K562 (cell line): ENCODE measurements around the gene UBE2D2. TPM values are rescaled to one million over a fixed set of nuclear protein-coding genes. Genes with fewer than 3 reads are reported as not detected.

Experiments used
- CC2D1A ChIP-seq: fragments of 450-650 bp; IDR thresholded peaks from 2 replicates; pipeline ENCODE4 v1.6.1; 2017; ENCODE audit warnings: mild to moderate bottlenecking
- CUX1 ChIP-seq: fragments of 200-800 bp; sonication (Bioruptor generic); IDR thresholded peaks from 2 replicates; pipeline ENCODE4 v1.6.1; 2016; ENCODE audit warnings: missing genetic modification characterization, missing compliant biosample characterization
- ETS1 ChIP-seq: conservative IDR thresholded peaks from 2 replicates; pipeline ENCODE4 v1.6.1; 2011; ENCODE audit warnings: low read depth, mild to moderate bottlenecking, low read length; ENCODE audit not compliant: control insufficient read depth
- MCM7 ChIP-seq, 2 experiments: fragments of 450-650 bp; IDR thresholded peaks; 2 replicates each; pipeline ENCODE4 v1.6.1; 2016 to 2018
- PCBP2 ChIP-seq: fragments of 200-400 bp; formaldehyde crosslinking; IDR thresholded peaks from 2 replicates; pipeline ENCODE4 v1.6.1; 2018; ENCODE audit warnings: low read length, low read depth, mild to moderate bottlenecking, moderate library complexity; ENCODE audit not compliant: poor library complexity, severe bottlenecking
- RBM14 ChIP-seq: fragments of 200-400 bp; formaldehyde crosslinking; IDR thresholded peaks from 2 replicates; pipeline ENCODE4 v1.6.1; 2018; ENCODE audit warnings: low read depth, mild to moderate bottlenecking, low read length, moderate library complexity, borderline replicate concordance; ENCODE audit not compliant: insufficient read depth
- REST ChIP-seq, 2 experiments: fragments of 450-650 bp; formaldehyde crosslinking in 1 of 2; IDR thresholded peaks; 2 replicates each; pipeline versions ENCODE4 v1.4.0 to v1.6.1; 2014 to 2020; ENCODE audit warnings: mild to moderate bottlenecking in 2 of 2, borderline replicate concordance in 1 of 2, low read depth in 1 of 2
- SREBF2 ChIP-seq: sonication (generic); formaldehyde crosslinking; IDR thresholded peaks from 2 replicates; pipeline ENCODE4 v1.4.0; 2020; ENCODE audit warnings: mild to moderate bottlenecking, missing genetic modification reagents
- ZNF511 ChIP-seq: sonication (generic); formaldehyde crosslinking; IDR thresholded peaks from 2 replicates; pipeline ENCODE4 v1.8.0; 2022; ENCODE audit warnings: mild to moderate bottlenecking, missing genetic modification reagents
- ZNF584 ChIP-seq: fragments of 200-800 bp; sonication (Bioruptor generic); IDR thresholded peaks from 2 replicates; pipeline ENCODE4 v1.6.1; 2016; ENCODE audit warnings: low read depth, mild to moderate bottlenecking, missing genetic modification characterization, missing compliant biosample characterization
- ZNF717 ChIP-seq: fragments of 250-450 bp; sonication (Bioruptor Pico); IDR thresholded peaks from 2 replicates; pipeline ENCODE4 v1.5.0; 2021
- polyA plus RNA-seq, 8 experiments: library from polyadenylated mRNA; depleted of rRNA in 4 of 8; stranded (reverse) in 5 of 8; unstranded in 3 of 8; fragments of >200 nt; fragmentation: Nextera tagmentation in 2 of 8; fragmentation: Illumina TruSeq in 1 of 8; extraction: Ambion mirVana in 2 of 8; extraction: Trizol in 1 of 8; gene quantifications; 2 replicates each; pipeline versions ENCODE4 v1.2.1 to v1.2.3, GENCODE V29; 2011 to 2014; ENCODE audit warnings: inconsistent platforms in 1 of 8, missing spikeins in 1 of 8
- total RNA-seq, 7 experiments: library from RNA; depleted of rRNA in 6 of 7; stranded (reverse); fragments of >200 nt in 6 of 7; fragmentation: Illumina TruSeq in 2 of 7; extraction: Trizol in 2 of 7; gene quantifications; 2 replicates each; pipeline versions ENCODE4 v1.2.1 to v1.2.3, GENCODE V29; 2011 to 2021; ENCODE audit warnings: low replicate concordance in 1 of 7

Gene UBE2D2
- total and polyA plus RNA-seq, 9 of the 15 experiments (the other 6 are each of a cell fraction or from before 2014, with no cell fraction given), result 53.6 to 198 (median 122) TPM

GRCh38 chr5:139637438-139638089, 76.4 kb downstream of the UBE2D2 start (continued):
- peak; percentile 97 for TF ChIP-seq CUX1 (CRISPR knock-in tag)
- peak; percentile 68; the same call in 1 of the 2 replicates for TF ChIP-seq CC2D1A
- TF ChIP-seq ZNF717 (CRISPR knock-in tag), result no peak
- no peak for TF ChIP-seq PCBP2
- TF ChIP-seq MCM7 (IDR thresholded peaks at IDR 0.05), result no peak
- peak; percentile 64 for TF ChIP-seq ZNF511 (CRISPR knock-in tag)
- peak; percentile 98 for TF ChIP-seq REST (IDR thresholded peaks at IDR 0.05; ENCODE audit: borderline replicate concordance)
- no peak for TF ChIP-seq REST (CRISPR knock-in tag; IDR thresholded peaks at IDR 0.05; ENCODE audit: low read depth)
- no peak for TF ChIP-seq SREBF2 (CRISPR knock-in tag)
- TF ChIP-seq RBM14, result 0 out of 2 replicates have a peak, but pooled peaks have one; percentile 10
- TF ChIP-seq ETS1, result peak; percentile 88
- 0 out of 2 replicates have a peak, but pooled peaks have one; percentile 13 for TF ChIP-seq ZNF584 (CRISPR knock-in tag)
